ENCODE results near the gene CDH13.

Gene CDH13

GRCh38 chr16:83742124-83742899, 1115.5 kb downstream of the CDH13 start:
- TF ChIP-seq, protein P1, sequence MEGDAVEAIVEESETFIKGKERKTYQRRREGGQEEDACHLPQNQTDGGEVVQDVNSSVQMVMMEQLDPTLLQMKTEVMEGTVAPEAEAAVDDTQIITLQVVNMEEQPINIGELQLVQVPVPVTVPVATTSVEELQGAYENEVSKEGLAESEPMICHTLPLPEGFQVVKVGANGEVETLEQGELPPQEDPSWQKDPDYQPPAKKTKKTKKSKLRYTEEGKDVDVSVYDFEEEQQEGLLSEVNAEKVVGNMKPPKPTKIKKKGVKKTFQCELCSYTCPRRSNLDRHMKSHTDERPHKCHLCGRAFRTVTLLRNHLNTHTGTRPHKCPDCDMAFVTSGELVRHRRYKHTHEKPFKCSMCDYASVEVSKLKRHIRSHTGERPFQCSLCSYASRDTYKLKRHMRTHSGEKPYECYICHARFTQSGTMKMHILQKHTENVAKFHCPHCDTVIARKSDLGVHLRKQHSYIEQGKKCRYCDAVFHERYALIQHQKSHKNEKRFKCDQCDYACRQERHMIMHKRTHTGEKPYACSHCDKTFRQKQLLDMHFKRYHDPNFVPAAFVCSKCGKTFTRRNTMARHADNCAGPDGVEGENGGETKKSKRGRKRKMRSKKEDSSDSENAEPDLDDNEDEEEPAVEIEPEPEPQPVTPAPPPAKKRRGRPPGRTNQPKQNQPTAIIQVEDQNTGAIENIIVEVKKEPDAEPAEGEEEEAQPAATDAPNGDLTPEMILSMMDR (IDR thresholded peaks at IDR 0.05) = no peak
- Histone ChIP-seq H3K9me3 (no peaks in the 10 kb centered on the region), H3K4me3 (no peak overlapping the region), H3K27ac (no peak overlapping the region), H3K36me3 (no peaks in the 10 kb centered on the region), H3K4me1 (no peaks in the 10 kb centered on the region), H3K27me3 (no peaks in the 10 kb centered on the region)
- intact Hi-C loops (cut with DNase I; ENCODE audit: low total_unique reads) = no loop called here
- DNase-seq = no peak

DNA sequence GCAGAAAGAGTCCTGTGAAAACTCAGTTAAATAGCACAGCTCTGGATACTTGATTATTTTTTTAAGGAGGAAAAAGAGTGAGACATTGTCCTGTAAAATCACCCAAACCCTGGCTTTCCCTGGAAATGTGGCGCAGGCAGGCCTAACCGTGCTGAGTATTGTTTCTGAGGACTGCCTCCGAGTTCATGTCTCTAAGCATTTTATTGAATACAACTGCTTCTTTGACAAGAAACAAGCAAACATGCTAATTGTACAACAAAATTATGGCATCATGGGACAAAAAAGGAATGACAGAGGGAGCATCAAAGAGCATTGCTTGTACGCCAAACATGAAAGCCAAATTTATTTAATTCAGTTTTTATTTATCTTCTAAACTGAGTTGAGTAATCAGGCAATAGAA, 1116.5 kb downstream of the CDH13 start:
- Histone ChIP-seq H3K36me3 (no peaks in the 10 kb centered on the region), H3K4me3 (no peak overlapping the region), H3K9me3 (no peaks in the 10 kb centered on the region), H3K27me3 (no peaks in the 10 kb centered on the region), H3K4me1 (no peaks in the 10 kb centered on the region), H3K27ac (no peak overlapping the region)
- DNase-seq = no peak
- TF ChIP-seq, protein P1 (IDR thresholded peaks at IDR 0.05) = no peak
- intact Hi-C loops (cut with DNase I; ENCODE audit: low total_unique reads) = no loop called here

- Histone ChIP-seq H3K36me3 (no peaks in the 10 kb centered on the region), H3K9me3 (no peaks in the 10 kb centered on the region), H3K27ac (no peak overlapping the region), H3K4me1 (no peaks in the 10 kb centered on the region), H3K4me3 (no peak overlapping the region), H3K27me3 (no peaks in the 10 kb centered on the region)
- DNase-seq = no peak
- intact Hi-C loops (cut with DNase I; ENCODE audit: low total_unique reads) = no loop called here
- TF ChIP-seq, protein P1 (IDR thresholded peaks at IDR 0.05) = no peak
These were observed 1117.0 kb downstream of the CDH13 start for GRCh38 chr16:83743720-83744119.

DNA sequence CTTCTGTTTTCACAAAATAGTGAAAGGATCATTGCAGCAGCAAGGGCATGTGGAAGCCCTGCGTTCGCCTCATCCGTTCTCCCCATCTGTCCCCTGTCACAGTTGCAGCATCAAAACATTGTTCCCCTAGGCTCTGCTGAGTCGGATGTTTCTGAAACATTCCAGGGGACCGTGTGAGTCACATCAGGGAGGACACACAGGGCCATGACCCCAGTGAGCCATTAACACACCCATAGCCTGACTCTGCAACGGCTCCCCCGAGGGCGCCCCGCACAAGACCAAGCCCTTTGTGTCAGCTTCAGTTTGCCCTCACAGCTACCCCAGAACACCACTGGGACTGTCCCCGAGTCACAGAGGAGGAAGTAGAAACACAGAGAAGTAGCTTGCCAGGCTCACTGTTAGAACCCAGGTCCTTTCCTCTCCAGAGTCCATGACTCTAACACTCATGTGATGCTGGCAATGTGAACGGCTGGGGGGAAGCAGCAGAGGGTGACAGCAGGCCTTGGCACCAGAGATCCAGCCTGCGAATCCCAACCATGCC, 1117.7 kb downstream of the CDH13 start:
- H3K4me1 ChIP-seq = no peaks in the 10 kb centered on the region
- H3K9me3 ChIP-seq = no peaks in the 10 kb centered on the region
- no peak overlapping the region for H3K4me3 ChIP-seq

DNA sequence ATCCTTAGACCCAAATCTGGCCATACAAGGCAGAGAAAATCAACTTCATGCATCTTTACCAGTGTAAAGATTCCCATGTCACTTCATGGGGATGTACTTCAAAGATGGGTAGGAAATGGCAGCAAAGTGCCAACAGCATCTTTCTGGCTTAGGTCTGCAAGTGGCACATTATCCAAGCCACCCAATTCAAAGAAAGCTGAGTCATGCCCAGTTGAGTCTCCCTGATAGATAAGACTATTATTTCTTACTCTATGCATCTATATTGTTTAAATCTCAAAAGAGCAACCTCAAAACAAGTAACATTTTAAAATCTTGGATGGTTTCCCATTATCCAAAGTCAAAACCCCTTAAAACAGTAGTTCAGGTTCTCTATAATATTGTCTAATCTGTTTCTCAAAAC, 1119.8 kb downstream of the CDH13 start:
- H3K27ac ChIP-seq = no peak overlapping the region

More for the DNA sequence above, 1117.7 kb downstream of the CDH13 start:
- Histone ChIP-seq H3K27ac (no peak overlapping the region), H3K27me3 (no peaks in the 10 kb centered on the region), H3K36me3 (no peaks in the 10 kb centered on the region)
- intact Hi-C loops (cut with DNase I; ENCODE audit: low total_unique reads) = no loop called here
- peak; percentile 65 to 70 for DNase-seq
- TF ChIP-seq, protein P1 (IDR thresholded peaks at IDR 0.05) = no peak

More for the DNA sequence above, 1119.8 kb downstream of the CDH13 start:
- Histone ChIP-seq H3K27me3 (no peaks in the 10 kb centered on the region), H3K4me1 (no peaks in the 10 kb centered on the region), H3K36me3 (no peaks in the 10 kb centered on the region), H3K4me3 (no peak overlapping the region), H3K9me3 (no peaks in the 10 kb centered on the region)
- no peak for DNase-seq
- intact Hi-C loops (cut with DNase I; ENCODE audit: low total_unique reads) = no loop called here
- TF ChIP-seq, protein P1 (IDR thresholded peaks at IDR 0.05) = no peak

Data from tibial artery (tissue), 4 donors.